ENCODE measurements around the gene AOX1.

DNA sequence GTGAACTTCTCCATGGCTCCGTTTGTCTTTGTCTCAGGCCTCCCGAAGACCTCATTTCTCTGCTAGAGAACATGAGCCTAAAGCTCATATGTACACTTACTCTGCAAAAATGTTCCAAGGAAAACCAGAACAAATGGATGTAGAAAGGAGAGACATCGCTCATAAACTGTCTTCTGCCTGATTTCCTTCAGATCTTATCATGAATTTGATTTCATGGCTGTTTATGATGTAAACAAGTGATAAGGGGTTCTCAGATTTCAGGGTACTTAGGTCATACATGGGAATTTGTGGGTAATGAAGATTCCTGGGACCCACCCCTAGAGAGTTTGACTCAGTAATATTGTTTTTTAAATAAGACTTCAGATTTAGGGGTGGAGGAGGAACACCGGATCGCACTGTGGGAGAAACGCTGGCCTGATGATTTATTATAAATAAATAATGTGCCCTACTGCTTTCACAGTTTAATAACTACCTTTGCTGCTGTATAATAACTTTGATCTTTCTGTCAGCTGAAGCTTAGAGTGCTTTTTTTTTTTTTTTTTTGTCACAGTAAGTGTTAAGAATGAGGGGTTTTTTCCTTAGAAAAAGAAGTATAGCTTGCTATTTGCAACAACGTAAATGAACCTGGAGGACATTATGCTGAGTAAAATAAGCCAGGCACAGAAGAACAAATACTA, 14.9 kb downstream of the AOX1 start:
- TF ChIP-seq, protein P1, sequence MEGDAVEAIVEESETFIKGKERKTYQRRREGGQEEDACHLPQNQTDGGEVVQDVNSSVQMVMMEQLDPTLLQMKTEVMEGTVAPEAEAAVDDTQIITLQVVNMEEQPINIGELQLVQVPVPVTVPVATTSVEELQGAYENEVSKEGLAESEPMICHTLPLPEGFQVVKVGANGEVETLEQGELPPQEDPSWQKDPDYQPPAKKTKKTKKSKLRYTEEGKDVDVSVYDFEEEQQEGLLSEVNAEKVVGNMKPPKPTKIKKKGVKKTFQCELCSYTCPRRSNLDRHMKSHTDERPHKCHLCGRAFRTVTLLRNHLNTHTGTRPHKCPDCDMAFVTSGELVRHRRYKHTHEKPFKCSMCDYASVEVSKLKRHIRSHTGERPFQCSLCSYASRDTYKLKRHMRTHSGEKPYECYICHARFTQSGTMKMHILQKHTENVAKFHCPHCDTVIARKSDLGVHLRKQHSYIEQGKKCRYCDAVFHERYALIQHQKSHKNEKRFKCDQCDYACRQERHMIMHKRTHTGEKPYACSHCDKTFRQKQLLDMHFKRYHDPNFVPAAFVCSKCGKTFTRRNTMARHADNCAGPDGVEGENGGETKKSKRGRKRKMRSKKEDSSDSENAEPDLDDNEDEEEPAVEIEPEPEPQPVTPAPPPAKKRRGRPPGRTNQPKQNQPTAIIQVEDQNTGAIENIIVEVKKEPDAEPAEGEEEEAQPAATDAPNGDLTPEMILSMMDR (IDR thresholded peaks at IDR 0.05; ENCODE audit: low read length), result no peak
- TF ChIP-seq EZH2 (optimal IDR thresholded peaks at IDR 0.05; ENCODE audit: low read depth, low read length), result no peak
- no peak for TF ChIP-seq EZH2phosphoT487 (IDR thresholded peaks at IDR 0.05; ENCODE audit: low read length)

Data from MM.1S (cell line).